ENCODE data around the gene LANCL3. TPM values are rescaled to one million over a fixed set of nuclear protein-coding genes. Genes with fewer than 3 reads are reported as not detected.

The LANCL3 gene
- total RNA-seq, 2 experiments from 2014 or later = 0.04 to 0.30 TPM

DNA sequence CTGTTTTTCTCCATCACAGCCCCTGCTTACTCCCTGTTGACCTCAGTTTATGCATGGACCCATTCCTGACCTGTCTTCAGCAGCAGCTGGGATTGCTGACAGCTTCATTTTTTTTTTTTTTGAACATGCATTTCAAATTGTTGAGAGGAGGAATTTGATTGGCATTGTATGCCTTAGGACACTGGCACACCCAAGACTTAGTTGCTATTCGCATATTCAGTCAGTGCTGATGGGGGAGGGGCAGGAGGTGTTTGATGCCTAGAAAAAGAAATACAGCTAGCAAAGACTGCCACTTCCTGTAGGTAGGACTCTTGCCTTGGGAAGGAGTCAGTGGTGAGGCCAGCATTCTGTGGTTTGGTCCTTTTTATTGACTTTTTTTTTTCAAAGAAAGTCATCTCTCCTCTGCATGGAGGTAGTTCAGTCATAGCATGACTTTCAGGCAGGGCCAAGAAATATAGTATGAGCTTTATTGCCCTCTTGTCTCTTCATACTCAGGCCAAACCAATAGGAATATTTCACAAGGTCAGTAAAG is 80.5 kb downstream of the LANCL3 start:
- DNase-seq = no peak
- H3K27ac Mint-ChIP-seq = no peak overlapping the region
- no peaks in the 10 kb centered on the region for H3K36me3 Mint-ChIP-seq
- no peaks in the 10 kb centered on the region for H3K4me1 Mint-ChIP-seq
- peaks cover 2% of the 10 kb centered on the region for H3K9me3 Mint-ChIP-seq
- H3K4me3 Mint-ChIP-seq = no peak overlapping the region
- no peaks in the 10 kb centered on the region for H3K27me3 Mint-ChIP-seq

DNA sequence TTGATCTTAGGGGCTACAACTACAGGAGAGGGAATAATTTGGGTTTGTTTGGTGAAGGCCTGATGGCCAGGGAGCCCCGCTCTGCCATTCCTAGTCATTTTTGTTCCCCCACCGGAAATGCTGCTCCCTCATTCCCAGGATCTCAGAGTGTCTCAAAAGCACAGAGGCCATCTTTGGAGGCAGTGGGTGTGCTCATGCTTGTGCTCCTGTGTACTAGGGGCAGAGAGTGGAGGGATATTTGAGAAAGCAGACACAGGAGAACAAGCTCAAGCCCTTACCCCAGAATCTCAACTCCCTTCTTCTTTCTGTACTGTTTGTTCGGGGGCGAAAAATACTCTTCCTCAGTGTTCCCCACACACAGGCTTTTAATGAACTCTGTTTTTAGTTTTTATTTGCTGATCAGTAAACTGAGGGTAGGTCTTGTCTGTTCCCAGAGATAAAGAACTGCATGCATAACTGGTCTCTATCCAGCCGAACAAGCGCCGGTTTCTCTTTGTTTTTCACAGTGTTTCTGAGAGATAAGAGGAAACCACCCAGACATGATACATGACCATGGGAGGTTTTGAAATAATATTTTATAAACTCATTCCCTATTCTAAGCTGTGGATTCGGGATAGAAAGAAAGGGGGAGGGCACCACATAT is 81.2 kb downstream of the LANCL3 start:
- Mint-ChIP-seq H3K27me3 (no peaks in the 10 kb centered on the region), H3K4me1 (no peaks in the 10 kb centered on the region), H3K9me3 (peaks cover 2% of the 10 kb centered on the region), H3K27ac (no peak overlapping the region), H3K36me3 (no peaks in the 10 kb centered on the region), H3K4me3 (no peak overlapping the region)
- no peak for DNase-seq

DNA sequence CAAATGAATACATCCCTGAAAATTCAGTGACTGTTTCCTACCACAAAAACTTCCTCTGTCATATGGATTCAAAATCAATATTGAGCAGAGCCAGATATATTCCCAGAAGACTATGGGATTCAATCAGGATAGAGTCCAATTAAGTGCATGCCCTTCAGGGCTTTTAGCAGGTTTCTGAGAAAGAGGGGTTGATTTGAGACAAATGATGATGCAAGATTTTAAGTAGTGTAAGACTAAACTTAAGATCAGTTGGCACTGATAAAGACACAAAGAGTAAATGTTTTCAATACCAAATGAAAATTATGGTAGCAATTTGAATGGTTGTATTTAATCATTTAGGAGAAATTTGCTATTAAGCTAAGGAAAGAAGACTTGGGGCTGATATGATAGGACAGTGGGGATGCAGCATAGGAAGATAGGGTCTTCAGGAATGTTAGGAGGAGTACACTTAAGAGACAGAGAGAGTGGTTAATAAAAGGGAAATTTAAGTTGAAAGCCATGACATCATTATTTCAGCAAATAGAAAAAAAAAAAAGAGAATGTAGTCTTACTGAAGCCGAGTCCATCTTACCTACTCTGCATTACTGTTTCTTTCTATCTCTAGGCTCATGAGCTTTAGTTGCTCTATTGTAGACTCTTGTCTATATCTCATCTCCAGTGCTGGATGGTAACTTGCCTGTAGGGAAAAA is 82.1 kb downstream of the LANCL3 start:
- Mint-ChIP-seq H3K27me3 (no peaks in the 10 kb centered on the region), H3K36me3 (no peaks in the 10 kb centered on the region), H3K4me1 (no peaks in the 10 kb centered on the region), H3K27ac (no peak overlapping the region), H3K9me3 (peaks cover 2% of the 10 kb centered on the region), H3K4me3 (no peak overlapping the region)
- DNase-seq = no peak

DNA sequence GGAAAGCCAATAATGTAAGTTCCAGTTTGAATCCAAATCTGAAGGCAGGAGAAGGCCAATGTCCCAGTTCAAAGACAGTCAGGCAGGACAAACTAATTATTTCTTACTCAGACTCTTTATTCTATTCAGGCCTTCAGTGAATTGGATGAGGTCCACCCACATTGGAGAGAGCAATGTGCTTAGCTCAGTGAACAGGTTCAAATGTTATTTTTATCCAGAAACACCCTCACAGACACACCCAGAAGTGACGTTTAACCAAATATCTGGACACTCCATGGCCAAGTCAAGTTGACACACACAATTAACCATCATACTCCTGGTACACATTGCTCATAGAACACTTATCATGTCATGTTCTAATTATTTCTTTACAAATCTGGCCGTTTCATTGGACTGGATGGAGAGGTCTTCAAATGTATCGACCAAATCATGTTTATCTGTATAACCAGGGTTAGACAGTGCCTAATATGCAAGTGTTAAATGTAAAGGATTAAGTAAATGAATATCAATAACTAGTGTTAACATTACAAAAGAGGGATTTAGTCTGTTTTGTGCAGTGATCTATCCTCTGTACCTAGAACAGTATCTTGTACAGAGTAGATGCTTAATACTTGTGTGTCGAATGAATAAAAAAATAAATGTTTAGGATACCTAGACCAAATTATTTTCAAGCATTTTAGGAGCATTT is 87.0 kb downstream of the LANCL3 start:
- DNase-seq = no peak

DNA sequence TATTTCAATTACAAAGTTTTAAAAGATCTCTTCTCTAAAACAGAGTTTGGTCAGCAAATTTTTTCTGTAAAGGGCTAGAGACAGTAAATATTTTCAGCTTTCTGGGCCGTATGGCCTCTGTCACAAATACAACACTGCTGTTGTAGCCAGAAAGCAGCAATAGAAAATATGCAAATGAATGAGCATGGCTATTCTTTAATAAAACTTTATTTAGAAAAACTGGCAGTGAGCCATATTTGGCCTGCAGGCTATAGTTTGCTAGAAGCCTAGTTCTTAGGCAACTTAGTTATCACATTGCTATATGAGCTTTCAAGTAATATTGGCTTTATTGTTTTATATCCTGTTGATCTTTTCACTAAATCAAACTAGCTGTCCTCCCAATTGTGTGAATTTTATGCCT is 87.6 kb downstream of the LANCL3 start:
- Mint-ChIP-seq H3K4me3 (no peak overlapping the region), H3K27ac (no peak overlapping the region), H3K4me1 (no peaks in the 10 kb centered on the region), H3K9me3 (no peaks in the 10 kb centered on the region), H3K36me3 (no peaks in the 10 kb centered on the region), H3K27me3 (peaks cover 3% of the 10 kb centered on the region)
- DNase-seq = no peak

More for the DNA sequence above, 87.0 kb downstream of the LANCL3 start:
- Mint-ChIP-seq H3K27ac (no peak overlapping the region), H3K27me3 (peaks cover 3% of the 10 kb centered on the region), H3K9me3 (no peaks in the 10 kb centered on the region), H3K36me3 (no peaks in the 10 kb centered on the region), H3K4me1 (no peaks in the 10 kb centered on the region), H3K4me3 (no peak overlapping the region)

DNA sequence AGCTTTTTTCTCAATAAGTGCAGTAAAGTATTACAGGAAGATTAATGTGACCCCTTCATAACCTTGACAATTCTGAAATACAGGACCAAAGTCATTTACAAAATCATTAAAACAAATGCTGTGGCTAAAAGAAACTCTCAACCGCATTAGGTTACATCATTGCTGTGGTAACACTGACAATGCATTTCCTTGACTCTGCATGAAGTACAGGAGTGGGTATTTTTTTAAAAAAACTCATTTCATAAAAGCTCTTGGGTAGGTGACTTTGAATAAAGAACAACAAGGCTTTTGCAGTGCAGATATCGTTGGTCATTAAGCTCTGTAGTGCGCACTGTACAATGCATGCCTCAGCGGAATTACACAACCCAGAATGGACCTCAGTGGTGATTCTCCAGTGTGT is 90.7 kb downstream of the LANCL3 start:
- Mint-ChIP-seq H3K27me3 (peaks cover 3% of the 10 kb centered on the region), H3K4me1 (no peaks in the 10 kb centered on the region), H3K36me3 (no peaks in the 10 kb centered on the region), H3K9me3 (no peaks in the 10 kb centered on the region), H3K27ac (no peak overlapping the region), H3K4me3 (no peak overlapping the region)
- DNase-seq = no peak

DNA sequence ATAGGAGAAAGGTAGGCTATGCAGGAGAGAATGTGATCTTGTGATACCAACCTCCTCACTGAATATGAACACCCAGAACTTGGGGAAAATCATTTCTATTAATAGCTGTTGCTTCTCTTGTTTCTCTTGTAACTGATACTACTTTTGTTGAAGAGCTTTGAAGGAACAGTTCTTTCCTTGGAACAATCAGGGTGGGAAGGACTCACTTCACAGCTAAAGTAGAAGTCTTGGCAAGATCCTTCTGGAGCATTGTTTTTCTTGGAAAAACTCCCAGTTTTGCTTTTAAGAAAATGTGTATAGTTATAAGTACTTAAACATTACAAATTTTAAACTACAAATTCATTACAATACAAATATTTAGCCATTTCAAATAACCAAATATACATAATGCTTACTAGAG is 95.1 kb downstream of the LANCL3 start:
- no peak for DNase-seq
- Mint-ChIP-seq H3K4me3 (no peak overlapping the region), H3K27ac (no peak overlapping the region), H3K4me1 (no peaks in the 10 kb centered on the region), H3K9me3 (no peaks in the 10 kb centered on the region), H3K36me3 (no peaks in the 10 kb centered on the region), H3K27me3 (no peaks in the 10 kb centered on the region)

DNA sequence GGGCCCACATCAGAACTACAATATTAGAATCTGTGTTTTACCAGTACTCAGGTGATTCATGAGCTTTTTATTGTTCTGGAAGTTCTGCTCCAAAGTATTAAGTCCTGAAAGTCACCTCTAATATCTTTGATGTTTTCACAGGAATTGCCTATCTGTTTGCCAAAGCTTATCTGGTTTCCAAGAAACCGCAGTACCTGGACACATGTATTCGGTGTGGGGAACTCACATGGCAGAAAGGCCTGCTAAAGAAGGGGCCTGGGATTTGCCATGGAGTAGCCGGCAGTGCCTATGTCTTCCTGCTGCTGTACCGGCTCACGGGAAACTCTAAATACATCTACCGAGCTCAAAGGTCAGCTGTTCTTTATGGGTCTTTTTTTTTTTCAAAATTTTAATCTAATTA is 95.7 kb downstream of the LANCL3 start:
- no peak overlapping the region for H3K4me3 Mint-ChIP-seq
- no peak overlapping the region for H3K27ac Mint-ChIP-seq
- H3K36me3 Mint-ChIP-seq = no peaks in the 10 kb centered on the region
- no peaks in the 10 kb centered on the region for H3K27me3 Mint-ChIP-seq
- no peak for DNase-seq
- no peaks in the 10 kb centered on the region for H3K4me1 Mint-ChIP-seq
- no peaks in the 10 kb centered on the region for H3K9me3 Mint-ChIP-seq

DNA sequence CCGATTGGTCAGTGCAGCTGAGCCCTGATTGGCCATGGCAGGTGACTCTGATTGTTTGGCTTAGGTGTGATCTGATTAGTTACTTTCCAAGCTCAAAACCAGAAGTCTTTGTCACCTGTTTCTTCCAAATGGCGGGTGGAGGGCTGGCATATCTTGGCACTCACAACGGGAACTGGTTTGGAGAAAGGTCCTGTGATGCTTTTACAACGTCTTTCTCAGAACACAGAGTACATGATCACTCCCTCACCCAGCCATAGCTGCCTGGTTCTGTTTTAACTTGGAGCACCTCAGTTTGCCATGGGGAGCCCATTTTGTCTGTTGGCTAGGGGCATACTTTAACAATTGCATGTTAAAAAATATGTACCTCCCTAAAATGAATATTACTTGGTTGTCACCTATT is 101.1 kb downstream of the LANCL3 start:
- Mint-ChIP-seq H3K4me3 (no peak overlapping the region), H3K36me3 (no peaks in the 10 kb centered on the region), H3K27me3 (no peaks in the 10 kb centered on the region), H3K27ac (no peak overlapping the region), H3K4me1 (peaks cover 3% of the 10 kb centered on the region), H3K9me3 (no peaks in the 10 kb centered on the region)
- no peak for DNase-seq

DNA sequence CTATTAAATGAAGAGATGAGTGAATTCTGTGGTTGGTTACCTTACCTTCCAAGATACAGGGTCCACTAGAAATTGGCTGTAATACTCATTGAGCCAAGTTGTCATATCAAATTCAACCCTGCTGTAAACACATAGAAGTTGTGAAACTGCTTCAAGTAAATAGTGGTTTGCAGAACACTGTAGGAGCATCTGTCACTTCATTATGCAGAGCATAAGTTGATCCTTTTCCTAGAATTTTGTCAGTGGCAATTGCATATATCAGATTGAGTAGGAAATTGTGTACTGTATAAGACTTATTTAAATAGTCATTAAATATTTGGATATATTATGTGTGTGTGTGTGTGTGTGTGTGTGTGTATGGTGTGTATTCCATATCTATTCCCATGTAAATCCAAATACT is 105.3 kb downstream of the LANCL3 start:
- no peak for DNase-seq
- no peaks in the 10 kb centered on the region for H3K27me3 Mint-ChIP-seq
- H3K27ac Mint-ChIP-seq = no peak overlapping the region
- no peak overlapping the region for H3K4me3 Mint-ChIP-seq
- H3K9me3 Mint-ChIP-seq = no peaks in the 10 kb centered on the region
- no peaks in the 10 kb centered on the region for H3K36me3 Mint-ChIP-seq
- H3K4me1 Mint-ChIP-seq = peaks cover 3% of the 10 kb centered on the region

DNA sequence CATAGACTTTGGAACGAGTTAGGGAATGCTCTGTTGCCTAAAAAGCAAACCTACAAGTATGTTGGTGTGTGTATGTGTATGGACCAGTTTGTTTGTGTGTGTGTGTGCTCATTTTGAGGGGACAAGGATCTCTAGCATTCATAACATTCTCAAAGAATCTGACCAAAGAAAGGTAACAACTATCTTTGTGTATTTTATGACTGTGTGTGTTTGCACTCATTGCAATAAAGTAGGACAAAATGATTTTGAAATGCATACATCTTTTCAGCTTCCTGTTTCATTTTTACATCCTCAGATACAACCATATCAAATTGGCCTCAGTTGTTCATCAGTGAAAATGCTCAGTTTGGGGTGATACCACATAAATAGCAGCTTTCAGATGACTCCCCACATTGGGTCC is 105.8 kb downstream of the LANCL3 start:
- no peak overlapping the region for H3K27ac Mint-ChIP-seq
- no peaks in the 10 kb centered on the region for H3K27me3 Mint-ChIP-seq
- peaks cover 3% of the 10 kb centered on the region for H3K4me1 Mint-ChIP-seq
- DNase-seq = no peak
- H3K9me3 Mint-ChIP-seq = no peaks in the 10 kb centered on the region
- no peak overlapping the region for H3K4me3 Mint-ChIP-seq
- H3K36me3 Mint-ChIP-seq = no peaks in the 10 kb centered on the region

DNA sequence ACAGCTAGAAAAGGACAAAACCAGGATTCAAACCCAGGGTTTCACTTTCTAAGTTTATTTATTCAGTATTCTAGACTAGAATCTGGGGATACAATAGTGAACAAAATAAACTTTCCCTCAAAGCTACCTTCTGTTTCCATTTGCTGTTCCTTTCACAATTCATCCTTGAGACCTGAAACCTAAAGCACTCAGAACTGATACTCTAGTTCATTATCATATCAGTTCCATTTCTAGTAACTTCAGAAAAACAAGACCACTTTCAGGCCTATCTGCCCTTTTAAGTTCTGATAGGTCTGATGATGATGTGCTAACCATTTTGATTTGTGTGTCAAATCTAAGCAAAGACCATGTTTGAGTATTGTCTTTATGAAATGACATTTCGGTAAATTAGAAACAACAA is 106.3 kb downstream of the LANCL3 start:
- Mint-ChIP-seq H3K27me3 (no peaks in the 10 kb centered on the region), H3K4me1 (peaks cover 3% of the 10 kb centered on the region), H3K36me3 (no peaks in the 10 kb centered on the region), H3K9me3 (no peaks in the 10 kb centered on the region), H3K4me3 (no peak overlapping the region), H3K27ac (no peak overlapping the region)
- no peak for DNase-seq

DNA sequence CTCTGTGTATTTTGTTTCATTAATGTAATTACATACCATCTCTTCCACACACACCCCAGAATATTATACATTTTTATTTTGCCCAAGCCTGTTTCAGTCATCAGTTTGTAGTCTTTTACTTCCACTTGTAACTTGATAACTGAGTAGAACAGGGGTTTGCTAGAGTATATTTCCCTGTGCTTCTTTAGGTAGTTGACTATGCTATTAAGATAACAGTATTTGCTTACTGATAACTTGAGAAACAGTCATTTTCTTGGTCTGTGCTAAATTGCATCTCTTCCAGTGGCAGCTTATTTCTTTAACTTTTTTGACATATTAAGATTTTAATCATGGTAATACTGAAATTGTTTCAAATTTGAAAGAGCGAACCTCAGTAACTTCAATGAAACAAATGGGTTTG is 107.1 kb downstream of the LANCL3 start:
- Mint-ChIP-seq H3K36me3 (no peaks in the 10 kb centered on the region), H3K9me3 (no peaks in the 10 kb centered on the region), H3K27me3 (no peaks in the 10 kb centered on the region), H3K4me1 (peaks cover 3% of the 10 kb centered on the region), H3K27ac (no peak overlapping the region), H3K4me3 (no peak overlapping the region)
- no peak for DNase-seq

DNA sequence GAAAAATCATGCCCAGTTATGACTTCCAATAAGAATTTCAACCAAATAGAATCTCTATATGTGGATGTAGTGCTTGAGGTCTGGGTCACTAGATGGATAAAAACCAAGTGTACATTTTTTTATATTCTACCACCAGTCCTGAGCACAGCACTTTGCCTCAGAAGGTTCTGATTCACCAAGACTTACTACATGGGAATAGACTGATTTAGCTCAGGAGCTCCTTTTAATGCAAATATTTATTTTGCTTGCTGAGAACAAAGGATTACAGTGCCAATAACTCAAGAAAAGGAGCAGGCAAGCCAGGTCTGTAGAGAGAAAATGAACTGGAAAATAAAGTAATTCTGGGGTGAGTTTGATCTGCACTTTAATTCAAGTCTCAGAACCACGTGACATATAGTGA is 107.8 kb downstream of the LANCL3 start:
- H3K9me3 Mint-ChIP-seq = no peaks in the 10 kb centered on the region
- no peak for DNase-seq
- peaks cover 3% of the 10 kb centered on the region for H3K4me1 Mint-ChIP-seq
- H3K27ac Mint-ChIP-seq = no peak overlapping the region
- no peaks in the 10 kb centered on the region for H3K36me3 Mint-ChIP-seq
- no peaks in the 10 kb centered on the region for H3K27me3 Mint-ChIP-seq
- no peak overlapping the region for H3K4me3 Mint-ChIP-seq

DNA sequence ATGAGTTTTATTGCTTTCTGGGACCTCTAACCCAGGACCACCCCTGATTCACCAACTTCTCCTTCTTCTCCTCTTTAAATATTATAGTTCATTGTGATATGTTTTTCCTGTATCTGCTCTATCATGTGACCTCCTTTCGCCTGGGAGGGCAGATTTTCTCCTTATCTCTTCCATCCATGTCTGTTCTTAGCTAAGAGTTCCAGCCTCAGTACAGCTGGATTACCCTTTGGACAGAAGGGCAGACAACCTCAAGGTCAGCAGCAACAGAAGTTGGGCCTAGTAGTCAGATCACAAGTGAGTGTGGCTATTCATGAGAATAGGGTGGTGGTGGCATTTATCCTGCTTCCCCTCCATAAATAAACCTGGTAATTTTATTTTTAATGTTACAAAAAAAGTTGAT is 108.4 kb downstream of the LANCL3 start:
- Mint-ChIP-seq H3K27me3 (peaks cover 5% of the 10 kb centered on the region), H3K4me1 (peaks cover 3% of the 10 kb centered on the region), H3K27ac (no peak overlapping the region), H3K4me3 (no peak overlapping the region), H3K36me3 (no peaks in the 10 kb centered on the region), H3K9me3 (no peaks in the 10 kb centered on the region)
- DNase-seq = no peak
